Daoy (cell line): Measurements from ENCODE around the gene CCDC149. TPM values are rescaled to one million over a fixed set of nuclear protein-coding genes. Genes with fewer than 3 reads are reported as not detected.

Experiments
- DNase-seq: peaks from one replicate; pipeline ENCODE4 v3.0.0-alpha.2; 2015; ENCODE audit warnings: low read depth
- total RNA-seq: library from RNA; depleted of rRNA; stranded (reverse); fragments of >200 nt; shearing (Covaris generic); gene quantifications from 2 replicates; pipeline ENCODE4 v1.2.3, GENCODE V29; 2014

Gene CCDC149
- total RNA-seq, 1 experiment from 2014 or later = 3.6 TPM

DNA sequence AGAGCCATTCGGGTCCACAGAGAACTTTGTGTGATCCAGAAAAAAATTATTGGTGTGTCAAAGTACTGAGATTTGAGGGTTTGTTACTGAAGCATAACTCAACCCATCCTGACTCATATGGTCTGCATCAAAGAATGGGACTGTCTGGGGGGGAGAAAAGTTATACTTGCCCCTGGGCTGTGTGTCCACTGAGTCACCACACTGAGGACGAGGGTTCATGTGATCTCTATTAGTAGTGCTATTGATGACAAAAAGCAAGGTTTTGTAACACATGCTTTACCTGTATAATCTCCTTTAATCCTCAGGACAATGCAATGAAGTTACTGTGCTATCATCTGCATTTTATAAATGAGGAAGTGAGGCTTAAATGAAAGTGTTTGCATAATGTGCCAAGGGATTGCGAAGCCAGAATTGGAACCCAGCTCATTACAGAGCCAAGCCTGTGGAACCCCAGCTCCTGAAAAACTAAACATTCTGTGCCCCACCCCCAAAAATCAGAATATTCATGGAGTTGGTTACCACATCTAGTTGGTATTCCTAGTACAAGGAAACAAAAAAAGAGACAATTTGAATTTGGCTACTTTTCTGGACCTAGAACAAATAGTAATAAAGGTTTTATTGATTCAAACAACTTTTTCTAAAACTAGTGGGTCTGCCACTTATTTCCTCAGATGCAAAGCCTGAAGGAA is 31.2 kb downstream of the CCDC149 start:
- no peak for DNase-seq

DNA sequence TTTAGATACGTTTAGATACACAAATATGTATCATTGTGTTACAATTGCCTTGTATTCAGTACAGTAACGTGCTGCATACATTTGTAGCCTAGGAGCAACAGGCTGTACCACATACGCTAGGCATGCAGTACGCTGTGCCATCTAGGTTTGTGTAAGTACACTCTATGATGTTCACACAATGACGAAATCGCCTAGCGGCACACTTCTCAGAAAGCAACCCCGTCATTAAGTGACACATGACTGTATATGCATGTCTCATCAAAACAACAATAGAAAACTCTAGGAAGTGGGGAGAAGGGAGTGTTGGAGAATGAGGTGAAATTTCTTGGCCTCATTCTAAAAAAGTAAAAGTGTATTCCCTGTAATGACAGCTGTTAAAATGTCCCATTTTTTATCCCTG is 32.7 kb downstream of the CCDC149 start:
- no peak for DNase-seq

DNA sequence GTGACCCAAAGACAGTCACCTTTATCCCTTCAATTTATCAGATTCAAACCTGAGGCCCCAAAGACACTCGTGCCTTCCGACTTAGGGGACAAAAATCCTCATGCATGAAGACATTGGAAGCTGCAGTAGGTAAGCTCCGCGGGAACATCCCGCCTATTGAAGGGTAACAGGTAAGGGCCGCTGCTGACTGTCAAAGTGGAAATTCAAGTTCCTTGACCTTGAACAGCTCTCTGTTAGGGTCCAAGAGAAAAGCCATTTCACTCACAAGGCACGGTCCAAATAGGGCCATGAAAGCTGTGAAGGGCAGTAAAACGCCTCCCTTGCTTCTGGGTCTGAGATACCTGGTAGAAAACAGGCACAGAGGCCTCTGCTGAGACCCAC is 34.2 kb downstream of the CCDC149 start:
- no peak for DNase-seq

DNA sequence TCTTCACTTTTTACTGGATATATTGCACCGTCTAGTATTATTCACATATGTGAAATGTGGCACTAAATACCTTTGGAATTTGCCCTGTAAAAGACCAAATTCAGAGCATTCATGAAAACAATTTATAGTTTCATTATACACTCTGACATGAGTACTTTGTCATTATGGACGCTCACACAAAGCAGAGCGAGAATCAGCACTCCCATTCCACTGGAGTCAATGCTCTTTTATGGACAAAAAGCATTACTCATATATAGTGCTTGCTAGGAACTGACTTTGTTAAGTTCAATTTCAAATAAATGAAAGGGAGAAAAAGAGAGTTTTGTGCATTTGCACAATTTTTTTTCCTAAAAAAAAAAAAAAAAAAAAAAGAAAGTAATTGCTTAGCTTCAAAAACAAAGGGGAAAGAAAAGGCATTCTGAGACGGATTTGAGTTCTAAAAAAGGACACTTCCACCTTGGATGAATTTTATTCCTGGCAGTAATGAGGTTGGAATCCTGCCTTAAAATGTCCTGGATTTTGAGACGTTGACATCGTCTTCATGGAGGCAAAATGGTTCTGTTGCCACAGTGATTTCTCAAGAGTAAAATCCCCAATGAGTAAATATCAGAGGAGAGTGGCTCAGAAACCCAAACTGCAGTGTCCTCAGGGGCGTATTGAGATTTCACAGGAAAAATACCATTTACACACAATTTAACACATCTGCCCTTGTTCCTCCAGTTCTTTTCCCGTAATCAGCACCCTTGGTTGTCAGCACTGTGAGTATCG is 34.8 kb downstream of the CCDC149 start:
- no peak for DNase-seq

DNA sequence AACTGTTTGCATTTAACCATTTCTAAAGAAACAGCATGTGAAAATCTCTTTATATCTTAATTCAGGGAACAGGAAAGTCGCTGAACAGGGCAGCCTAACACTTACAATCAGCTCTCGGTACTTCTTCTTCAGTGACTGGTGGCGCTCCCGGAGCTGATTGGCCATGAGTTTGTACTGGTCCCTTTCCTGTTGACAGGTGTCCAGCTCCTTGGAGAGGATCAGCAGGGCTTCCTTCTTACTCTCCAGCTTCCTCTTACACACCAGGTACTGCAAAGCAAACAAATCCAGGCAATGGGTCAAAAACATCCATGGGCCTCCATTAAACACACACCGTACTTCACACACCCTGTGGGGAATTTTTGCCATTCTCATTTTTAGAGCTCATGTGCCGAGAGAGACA is 36.4 kb downstream of the CCDC149 start:
- DNase-seq = no peak

DNA sequence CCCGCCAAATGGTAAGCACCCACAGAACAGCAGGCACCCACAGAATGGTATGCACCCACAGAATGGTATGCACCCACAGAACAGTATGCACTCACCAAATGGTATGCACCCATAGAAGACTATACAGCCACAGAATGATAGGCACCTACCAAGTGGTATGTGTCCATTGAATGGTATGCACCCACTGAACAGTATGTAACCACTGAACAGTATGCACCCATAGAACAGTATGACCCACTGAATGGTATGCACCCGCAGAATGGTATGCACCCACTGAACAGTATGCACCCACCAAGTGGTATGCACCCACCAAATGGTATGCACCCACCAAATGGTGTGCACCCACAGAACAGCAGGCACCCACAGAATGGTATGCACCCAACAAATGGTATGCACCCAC is 40.1 kb downstream of the CCDC149 start:
- DNase-seq = no peak

DNA sequence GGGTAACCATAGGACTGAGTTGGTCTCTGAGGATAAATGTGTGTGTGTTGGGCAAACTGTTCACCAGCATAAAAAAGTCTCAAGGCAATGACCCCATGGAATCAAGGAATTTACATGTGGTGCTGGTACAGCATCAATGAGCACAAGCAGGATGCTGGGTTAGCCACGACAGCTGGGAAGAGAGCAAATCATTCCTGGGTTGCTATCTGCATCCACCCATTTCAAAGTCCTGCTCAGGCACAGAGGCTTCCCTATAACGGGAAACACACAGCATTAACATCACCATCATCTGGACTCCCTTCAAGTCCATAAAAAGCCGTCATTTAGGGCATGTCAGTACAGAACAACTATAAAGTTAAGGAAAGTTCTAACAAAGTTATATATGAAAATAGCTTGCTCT is 41.6 kb downstream of the CCDC149 start:
- no peak for DNase-seq

DNA sequence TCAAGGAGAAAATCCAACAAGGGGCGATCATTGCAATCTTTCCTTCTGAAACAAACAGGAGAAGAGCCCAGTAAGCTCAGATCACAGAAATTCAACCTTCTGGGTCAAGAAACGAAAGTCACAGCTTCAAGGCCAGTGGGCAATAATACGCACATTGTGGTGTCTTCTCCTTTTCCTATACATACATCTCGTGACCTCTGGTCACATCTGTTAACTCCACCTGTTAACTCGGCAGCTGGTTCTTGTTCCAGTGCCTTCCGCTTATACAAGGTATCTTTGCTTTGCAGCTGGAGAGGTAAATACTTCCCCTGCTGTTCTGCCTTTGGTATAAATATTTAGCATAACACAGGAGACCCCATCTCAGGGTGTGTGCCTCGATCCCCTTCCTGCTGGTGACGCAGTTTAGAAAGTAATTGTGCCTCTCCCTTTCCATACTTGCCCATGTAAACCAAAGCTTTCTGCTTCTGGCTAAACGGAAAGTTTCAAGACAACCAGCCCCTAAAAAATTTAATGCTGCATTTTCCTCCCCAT is 45.0 kb downstream of the CCDC149 start:
- no peak for DNase-seq

DNA sequence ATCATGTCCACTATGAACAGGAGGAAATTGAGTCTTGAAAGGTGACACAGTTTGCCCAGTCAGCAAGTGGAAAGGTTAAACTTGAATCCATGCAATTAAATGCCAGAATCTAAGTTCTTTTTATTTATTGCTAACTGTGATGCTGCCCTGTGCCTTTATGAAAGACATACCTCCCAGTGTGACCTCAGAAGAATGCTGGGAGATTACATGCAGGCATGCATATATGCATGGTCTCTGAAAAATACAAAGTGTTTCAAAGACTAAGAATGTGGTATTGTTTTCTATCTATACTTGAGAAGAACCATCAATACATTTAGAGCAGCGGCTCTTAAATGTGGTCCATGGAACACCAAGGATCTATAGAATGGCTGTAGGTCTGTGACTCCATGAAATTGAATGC is 45.6 kb downstream of the CCDC149 start:
- no peak for DNase-seq

DNA sequence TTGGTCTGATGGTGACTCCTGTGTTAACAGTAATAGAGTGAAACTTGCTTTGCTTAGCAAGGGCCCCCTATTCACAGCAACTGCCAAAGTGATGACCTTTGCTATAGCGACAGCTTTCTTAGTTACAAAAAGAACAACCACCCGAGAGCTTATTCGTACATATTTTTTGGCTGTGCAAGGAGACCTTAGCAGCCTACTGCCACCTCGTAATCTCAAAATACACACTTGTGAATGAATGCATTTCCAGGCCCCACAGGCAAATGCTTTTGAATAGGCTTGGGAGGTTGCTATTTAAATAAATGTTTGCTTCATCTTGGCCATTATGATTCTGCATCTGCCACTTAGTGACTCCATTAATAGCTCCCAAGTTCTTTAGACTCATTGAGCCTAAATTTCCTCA is 47.4 kb downstream of the CCDC149 start:
- no peak for DNase-seq

DNA sequence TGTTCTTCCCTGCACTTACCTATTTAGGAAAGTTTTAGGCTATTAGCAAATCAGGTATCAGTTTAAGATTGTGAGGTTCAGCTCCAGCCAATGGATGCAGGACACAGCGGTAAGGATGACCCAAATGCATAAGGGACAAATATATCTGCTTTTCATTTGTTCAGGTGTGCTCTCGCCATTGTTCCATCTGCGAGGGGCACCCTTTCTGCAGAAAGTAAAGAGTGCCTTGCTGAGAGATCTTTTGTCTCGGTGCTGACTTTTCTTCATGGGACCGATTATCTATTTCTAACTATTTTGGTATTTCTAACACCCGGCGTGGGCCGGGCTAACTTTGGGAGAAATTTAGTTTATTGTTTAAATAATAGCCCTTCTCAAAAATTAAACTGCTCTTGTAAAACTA is 49.0 kb downstream of the CCDC149 start:
- no peak for DNase-seq

DNA sequence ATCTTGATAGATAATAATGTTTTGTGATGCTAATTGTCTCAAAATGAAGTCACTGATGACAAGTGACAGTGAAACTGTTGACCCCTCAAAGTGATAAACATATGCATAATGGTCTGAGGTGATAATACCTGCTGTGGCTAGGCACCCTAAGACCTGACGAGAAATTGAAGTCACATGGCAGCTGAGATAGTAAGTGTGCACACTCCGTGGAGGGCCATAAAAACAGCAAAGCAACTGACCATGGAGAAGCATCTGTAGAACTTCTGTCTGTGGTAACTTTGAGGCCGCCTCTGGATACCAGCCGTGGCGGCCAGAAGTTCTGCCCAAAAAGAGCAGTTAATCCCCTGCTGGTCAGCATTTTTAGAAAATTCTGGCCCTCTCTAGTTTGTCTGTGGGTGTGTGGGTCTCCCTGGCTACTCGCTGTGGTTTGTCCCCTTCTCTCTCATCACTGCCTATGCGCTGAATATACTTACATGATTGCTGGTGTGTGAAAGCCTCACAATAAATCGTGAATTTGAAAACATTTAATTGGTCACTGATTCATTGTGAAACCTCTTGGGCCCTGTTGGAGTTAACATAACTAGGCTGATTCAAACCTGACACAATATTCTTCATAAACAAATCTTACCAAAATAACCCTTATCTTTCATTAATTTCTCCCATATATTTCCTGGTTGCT is 50.6 kb downstream of the CCDC149 start:
- no peak for DNase-seq

DNA sequence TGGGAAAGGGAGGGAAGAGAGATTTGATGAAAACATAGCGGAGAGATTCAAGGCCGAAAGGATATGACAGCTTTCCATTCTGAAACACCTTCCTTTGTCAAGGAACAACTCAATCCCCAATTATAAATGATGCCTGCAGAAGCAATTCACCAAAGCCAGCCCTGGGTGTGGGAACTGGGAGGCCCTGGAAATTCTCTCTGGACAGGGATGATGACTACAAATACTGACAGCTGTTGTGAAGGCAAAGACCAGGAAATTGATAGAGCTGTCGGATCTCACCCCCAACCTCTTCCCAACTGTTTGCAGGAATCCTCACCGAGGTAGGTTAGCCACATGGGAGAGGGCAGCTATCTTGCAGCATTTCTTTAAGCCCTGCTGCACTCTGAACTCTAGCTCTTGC is 54.3 kb downstream of the CCDC149 start:
- DNase-seq = no peak

DNA sequence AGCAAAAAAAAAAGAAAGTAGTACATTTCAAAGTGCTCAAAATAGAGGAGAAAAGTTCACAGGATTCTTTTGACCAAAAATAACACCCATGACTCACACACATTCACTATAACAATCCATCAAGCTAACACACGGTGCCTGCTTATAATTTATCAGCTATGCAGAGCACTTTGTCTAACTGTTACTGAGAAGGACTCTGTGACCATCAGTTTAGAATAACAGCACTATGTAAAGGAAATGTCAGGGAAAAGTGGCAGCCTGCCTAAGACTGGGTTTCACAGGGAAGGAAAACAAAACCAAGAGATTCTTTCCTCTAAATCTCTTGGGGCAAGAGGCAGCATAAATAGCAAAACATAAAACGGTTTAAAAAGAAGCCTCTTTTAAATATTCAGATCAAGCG is 54.8 kb downstream of the CCDC149 start:
- DNase-seq = peak; percentile 33

DNA sequence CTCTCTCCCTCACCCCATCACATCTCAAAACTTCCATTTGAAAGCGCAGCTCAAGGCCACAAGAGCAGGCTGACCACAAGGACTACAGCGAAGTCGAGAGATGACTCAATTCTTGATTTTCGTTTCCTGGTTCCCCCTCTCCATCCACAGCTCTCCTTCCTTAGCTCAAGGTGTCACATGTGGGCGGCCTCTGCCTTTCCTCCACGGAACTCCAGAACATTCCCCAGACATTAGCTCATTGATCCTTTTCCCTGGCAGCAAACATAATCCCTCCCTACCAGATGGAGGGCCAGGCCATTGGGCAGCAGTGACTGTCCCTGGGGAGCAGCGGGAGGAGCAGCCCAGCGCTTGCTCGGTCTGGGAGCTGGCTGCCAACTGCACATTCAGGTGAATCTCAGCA is 56.3 kb downstream of the CCDC149 start:
- peak; percentile 70 for DNase-seq

DNA sequence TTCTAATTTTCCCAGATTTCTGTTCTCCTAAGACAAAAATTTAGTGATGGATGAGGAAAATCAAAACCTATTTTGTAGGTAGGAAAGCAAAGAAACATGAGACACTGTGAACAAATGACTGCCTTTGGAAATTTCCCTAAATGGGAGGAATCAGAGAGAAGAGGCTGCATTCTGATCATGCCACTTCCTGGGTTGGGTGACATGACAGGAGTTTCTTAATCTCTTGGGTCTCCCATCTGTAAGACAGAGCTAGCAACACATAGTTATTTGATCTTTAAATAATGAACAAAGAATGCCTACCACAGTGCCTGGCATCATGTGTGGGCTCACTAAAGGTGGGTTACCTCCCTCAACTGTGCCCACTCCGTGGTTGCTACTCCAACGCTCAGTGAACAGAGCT is 57.1 kb downstream of the CCDC149 start:
- no peak for DNase-seq

DNA sequence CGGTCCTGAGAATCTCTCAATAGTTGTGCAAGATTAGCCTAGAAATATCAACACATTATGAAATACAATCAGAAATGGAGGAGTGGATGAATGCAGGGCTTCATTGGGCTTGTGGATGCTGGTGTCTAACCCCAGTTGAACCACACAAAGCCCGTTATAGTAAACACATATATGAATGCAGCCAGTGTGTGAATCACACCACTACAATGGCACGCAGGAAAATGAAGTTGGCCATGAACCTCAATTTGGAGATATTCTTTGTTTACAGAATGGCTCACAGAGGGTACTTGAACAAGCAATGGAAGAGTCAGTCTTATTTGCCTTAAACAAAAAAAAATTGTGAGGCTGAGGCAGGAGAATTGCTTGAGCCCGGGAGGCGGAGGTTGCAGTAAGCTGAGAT is 59.7 kb downstream of the CCDC149 start:
- DNase-seq = peak; percentile 77

DNA sequence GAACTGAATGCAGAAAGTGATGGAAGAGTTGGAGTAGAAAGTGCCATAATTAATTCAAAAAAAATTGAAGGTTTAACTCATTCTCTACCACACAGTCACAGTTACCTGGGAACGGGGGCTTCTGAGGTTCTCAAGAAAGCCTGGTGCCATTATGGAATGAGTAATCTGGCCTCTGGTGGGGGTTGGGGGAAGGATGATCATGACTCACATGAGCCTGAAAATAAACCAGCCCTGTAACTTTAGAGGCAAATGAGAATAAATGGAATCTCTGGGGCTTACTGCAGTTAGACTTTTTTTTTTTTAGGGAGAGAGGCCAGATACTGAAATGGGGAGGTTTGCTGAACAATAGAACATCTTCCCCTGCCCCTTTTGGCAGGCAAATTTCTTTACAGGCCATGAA is 62.2 kb downstream of the CCDC149 start:
- peak; percentile 86 for DNase-seq

DNA sequence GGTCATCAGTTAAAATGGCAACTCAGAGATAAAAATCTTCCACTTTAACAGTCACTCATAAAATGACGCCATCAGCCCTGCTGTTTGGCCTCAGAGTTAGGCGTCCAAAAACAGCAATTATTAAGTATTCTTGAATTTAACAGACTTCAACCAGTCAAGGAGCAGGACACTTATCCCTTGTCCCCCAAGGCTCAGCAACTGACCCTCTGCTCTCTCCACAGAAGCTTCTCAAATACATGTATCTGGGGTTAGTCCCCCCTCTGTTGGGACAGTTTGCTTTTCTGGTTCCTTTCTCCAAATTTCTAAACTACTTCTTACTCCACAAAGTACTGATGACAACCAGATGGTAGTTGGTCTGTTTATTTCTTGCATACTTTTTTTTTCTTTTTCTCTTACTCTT is 63.1 kb downstream of the CCDC149 start:
- no peak for DNase-seq

DNA sequence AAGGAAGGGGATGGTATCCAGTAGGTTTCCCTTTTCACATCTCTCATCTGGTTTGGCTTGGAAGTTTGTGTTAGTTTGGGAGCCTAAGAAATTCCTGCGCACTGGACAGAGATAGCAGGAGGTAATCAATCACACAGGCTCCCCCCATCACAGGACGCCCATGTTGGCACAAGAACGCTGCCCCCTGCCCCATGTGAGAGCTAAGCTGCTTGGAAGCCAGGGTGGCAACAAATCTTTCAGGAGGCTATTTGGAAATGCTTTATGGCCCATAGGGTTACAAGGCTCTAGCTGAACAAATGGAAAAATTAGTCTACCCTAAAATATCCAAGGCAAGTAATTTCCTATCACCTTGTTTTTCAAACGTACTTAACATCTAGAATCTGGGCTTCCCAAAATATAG is 63.5 kb downstream of the CCDC149 start:
- no peak for DNase-seq

DNA sequence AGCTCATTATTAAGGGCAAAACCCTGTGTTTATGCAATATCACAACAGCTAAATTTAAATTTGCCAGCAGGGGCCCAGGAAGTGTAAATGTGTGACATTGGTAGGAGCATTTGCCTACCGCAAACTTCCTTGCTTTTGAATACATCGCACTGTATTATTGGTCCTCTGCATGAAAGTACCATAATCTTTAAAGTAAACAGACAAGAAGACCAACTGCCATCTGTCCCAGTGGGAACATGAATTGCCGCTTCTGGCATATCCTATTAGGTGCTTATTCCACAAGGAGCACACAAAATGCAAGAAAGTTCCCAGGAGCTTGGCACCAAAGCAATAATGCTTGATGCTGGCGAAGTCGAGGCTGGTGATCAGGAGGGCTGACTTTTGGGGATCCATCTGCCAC is 66.1 kb downstream of the CCDC149 start:
- DNase-seq = no peak

DNA sequence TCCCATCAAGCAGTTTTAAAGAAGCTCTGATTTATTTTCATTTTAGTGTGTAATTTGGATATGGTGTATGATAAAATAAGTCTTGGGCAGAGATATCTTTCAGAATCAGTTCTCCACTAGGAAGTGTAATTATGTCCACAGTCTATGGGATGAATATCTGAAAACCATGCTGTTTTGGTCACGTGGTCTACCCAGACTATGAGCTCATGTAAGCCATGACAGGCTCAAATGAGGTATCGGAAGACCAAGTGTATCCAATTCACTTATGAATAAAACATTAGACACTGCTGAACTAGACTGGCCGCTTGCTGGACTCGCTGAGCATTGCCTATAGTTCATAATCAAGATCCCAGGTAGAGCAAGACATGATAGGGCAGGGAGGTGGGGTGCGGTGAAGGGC is 66.9 kb downstream of the CCDC149 start:
- no peak for DNase-seq

DNA sequence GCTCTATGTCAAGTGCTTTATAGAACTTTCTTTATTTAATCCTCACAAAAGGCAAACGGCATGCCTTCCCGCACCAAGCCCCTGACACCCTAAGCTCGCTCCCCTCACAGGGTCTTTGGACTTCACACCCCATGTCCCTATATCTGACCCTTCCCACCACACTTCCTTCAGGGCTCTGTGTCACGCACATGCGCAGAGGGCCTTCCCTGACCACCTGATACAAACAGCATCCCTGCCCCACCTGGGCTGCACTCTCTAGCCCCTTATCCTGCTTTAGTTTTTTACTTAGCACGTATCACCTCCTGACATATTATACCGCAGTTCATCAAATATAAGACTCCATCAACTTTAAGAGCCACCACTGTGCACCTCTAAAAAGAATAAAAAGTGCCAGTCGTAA is 67.7 kb downstream of the CCDC149 start:
- no peak for DNase-seq
